Measurements from ENCODE around the gene PTMS. TPM values are rescaled to one million over a fixed set of nuclear protein-coding genes. Genes with fewer than 3 reads are reported as not detected.

The PTMS gene
- total and polyA plus RNA-seq, 2 donors (not counting 1 experiment from before 2014, with no cell fraction given) = 63.6 to 312 TPM

- Histone ChIP-seq H3K79me2 (ENCODE audit: control insufficient read depth, insufficient read depth, low read length) (no peaks in the 10 kb centered on the region), H3K4me3 (replicated peaks in 1 of 4; ENCODE audit: control extremely low read depth in 1 of 4, insufficient read depth in 1 of 4, low read depth in 3 of 4, low read length in 4 of 4) (no peak overlapping the region), H3K9ac (ENCODE audit: insufficient read depth, low read length) (no peak overlapping the region), H2AFZ (ENCODE audit: low read length) (no peak overlapping the region), H3K4me1 (ENCODE audit: control insufficient read depth, extremely low read depth, insufficient read depth, low read length) (peaks cover 5% of the 10 kb centered on the region), H4K20me1 (ENCODE audit: control insufficient read depth, extremely low read depth, insufficient read depth, low read length) (no peaks in the 10 kb centered on the region), H3K36me3 (ENCODE audit: control insufficient read depth, insufficient read depth, low read length) (peaks cover 4% of the 10 kb centered on the region), H3K27me3 (ENCODE audit: control insufficient read depth, insufficient read depth, low read length) (no peaks in the 10 kb centered on the region), H3K27ac (ENCODE audit: insufficient read depth, low read length) (no peak overlapping the region), H3K4me2 (ENCODE audit: extremely low read depth, insufficient read depth, low read length) (no peak overlapping the region), H3K9me3 (ENCODE audit: control insufficient read depth, insufficient read depth, low read depth, low read length) (no peaks in the 10 kb centered on the region)
- TF ChIP-seq CTCF (conservative IDR thresholded peaks at IDR 0.05 in 1 of 2, IDR thresholded peaks at IDR 0.05 in 1 of 2; ENCODE audit: low read depth in 1 of 2, low read length in 2 of 2) = no peak
- DNase-seq (ENCODE audit: low read depth in 2 of 2) = no peak
Measured at GRCh38 chr12:6816598-6816997, 50.4 kb downstream of the PTMS start.

GRCh38 chr12:6817098-6817497, 50.9 kb downstream of the PTMS start:
- Histone ChIP-seq H4K20me1 (ENCODE audit: control insufficient read depth, extremely low read depth, insufficient read depth, low read length) (no peaks in the 10 kb centered on the region), H3K4me1 (ENCODE audit: control insufficient read depth, extremely low read depth, insufficient read depth, low read length) (peaks cover 7% of the 10 kb centered on the region), H3K36me3 (ENCODE audit: control insufficient read depth, insufficient read depth, low read length) (peaks cover 4% of the 10 kb centered on the region), H3K4me2 (ENCODE audit: extremely low read depth, insufficient read depth, low read length) (no peak overlapping the region), H3K9ac (ENCODE audit: insufficient read depth, low read length) (no peak overlapping the region), H3K27me3 (ENCODE audit: control insufficient read depth, insufficient read depth, low read length) (no peaks in the 10 kb centered on the region), H3K9me3 (ENCODE audit: control insufficient read depth, insufficient read depth, low read depth, low read length) (no peaks in the 10 kb centered on the region), H3K79me2 (ENCODE audit: control insufficient read depth, insufficient read depth, low read length) (no peaks in the 10 kb centered on the region), H2AFZ (ENCODE audit: low read length) (no peak overlapping the region), H3K27ac (ENCODE audit: insufficient read depth, low read length) (no peak overlapping the region), H3K4me3 (replicated peaks in 1 of 4; ENCODE audit: control extremely low read depth in 1 of 4, insufficient read depth in 1 of 4, low read depth in 3 of 4, low read length in 4 of 4) (no peak overlapping the region)
- no peak for TF ChIP-seq EZH2 (IDR thresholded peaks at IDR 0.05; ENCODE audit: low read length, missing control alignments)
- TF ChIP-seq CTCF (conservative IDR thresholded peaks at IDR 0.05 in 1 of 2, IDR thresholded peaks at IDR 0.05 in 1 of 2; ENCODE audit: low read depth in 1 of 2, low read length in 2 of 2) = no peak
- no peak for DNase-seq (ENCODE audit: low read depth in 2 of 2)

- Histone ChIP-seq H3K9me3 (ENCODE audit: control insufficient read depth, insufficient read depth, low read depth, low read length) (no peaks in the 10 kb centered on the region), H2AFZ (ENCODE audit: low read length) (no peak overlapping the region), H3K4me1 (ENCODE audit: control insufficient read depth, extremely low read depth, insufficient read depth, low read length) (peaks cover 10% of the 10 kb centered on the region), H4K20me1 (ENCODE audit: control insufficient read depth, extremely low read depth, insufficient read depth, low read length) (no peaks in the 10 kb centered on the region), H3K4me2 (ENCODE audit: extremely low read depth, insufficient read depth, low read length) (no peak overlapping the region), H3K36me3 (ENCODE audit: control insufficient read depth, insufficient read depth, low read length) (peaks cover 4% of the 10 kb centered on the region), H3K27me3 (ENCODE audit: control insufficient read depth, insufficient read depth, low read length) (no peaks in the 10 kb centered on the region), H3K79me2 (ENCODE audit: control insufficient read depth, insufficient read depth, low read length) (no peaks in the 10 kb centered on the region), H3K9ac (ENCODE audit: insufficient read depth, low read length) (no peak overlapping the region), H3K27ac (ENCODE audit: insufficient read depth, low read length) (no peak overlapping the region), H3K4me3 (replicated peaks in 1 of 4; ENCODE audit: control extremely low read depth in 1 of 4, insufficient read depth in 1 of 4, low read depth in 3 of 4, low read length in 4 of 4) (no peak overlapping the region)
- no peak for DNase-seq (ENCODE audit: low read depth in 2 of 2)
- TF ChIP-seq CTCF (conservative IDR thresholded peaks at IDR 0.05 in 1 of 2, IDR thresholded peaks at IDR 0.05 in 1 of 2; ENCODE audit: low read depth in 1 of 2, low read length in 2 of 2) (no peak), EZH2 (IDR thresholded peaks at IDR 0.05; ENCODE audit: low read length, missing control alignments) (no peak)
Measured at GRCh38 chr12:6817662-6818157, 51.5 kb downstream of the PTMS start.

Data from fibroblast of lung (primary cell).